Measurements from ENCODE around the gene SPDYA. TPM values are rescaled to one million over a fixed set of nuclear protein-coding genes. Genes with fewer than 3 reads are reported as not detected.
A peak's percentile ranks its signal among the peaks of the same experiment; 100 is the strongest.

Gene SPDYA
- polyA plus RNA-seq, 3 donors, result 0.15 TPM; not detected in 2

- Mint-ChIP-seq H3K36me3 (peaks cover 0 to 14% of the 10 kb centered on the region in 2 donors), H3K27ac (peak within 1 kb of the TSS; percentile 95 to 97 (median 96)), H3K27me3 (ENCODE audit: low read depth in 3 of 3) (peaks cover 2 to 5% (median 3%) of the 10 kb centered on the region in 3 donors), H3K9me3 (no peaks in the 10 kb centered on the region), H3K4me1 (peaks cover 28% of the 10 kb centered on the region), H3K4me3 (peak within 1 kb of the TSS; percentile 96 to 98)
- H3K9me3 ChIP-seq (replicated peaks in 1 of 2; ENCODE audit: control insufficient read depth in 1 of 2, insufficient read depth in 1 of 2, low read length in 2 of 2), result no peaks in the 10 kb centered on the region
- H3K4me1 ChIP-seq (ENCODE audit: control insufficient read depth in 1 of 2, insufficient read depth in 2 of 2, low read length in 2 of 2), result peaks cover 21 to 28% of the 10 kb centered on the region in 2 donors
- DNase-seq, result peak; percentile 96
- intact Hi-C loops (cut with micrococcal nuclease), result no loop called here
- H3K9ac ChIP-seq (ENCODE audit: insufficient read depth, low read length, poor library complexity, severe bottlenecking), result peak within 1 kb of the TSS; percentile 81
- no peak for TF ChIP-seq CTCF (IDR thresholded peaks at IDR 0.05)
- H2AFZ ChIP-seq (ENCODE audit: insufficient read depth, low read depth, low read length, poor library complexity, severe bottlenecking), result peak within 1 kb of the TSS; percentile 98
- H3K4me3 ChIP-seq (replicated peaks in 1 of 3; ENCODE audit: low read depth in 2 of 3, low read length in 3 of 3), result peak within 1 kb of the TSS; percentile 36 to 94 (median 77)
- H3K79me2 ChIP-seq (ENCODE audit: insufficient read depth, low read length), result peaks cover 40% of the 10 kb centered on the region
- peaks cover 0 to under 1% of the 10 kb centered on the region in 2 donors for H3K27me3 ChIP-seq (ENCODE audit: control insufficient read depth in 2 of 2, insufficient read depth in 2 of 2, low read length in 2 of 2)
- WGBS (ENCODE audit: insufficient coverage), result under 1% methylated on average over 50 of the region's 57 CpGs
- no peaks in the 10 kb centered on the region for H4K20me1 ChIP-seq (ENCODE audit: insufficient read depth, low read length)
- H3K36me3 ChIP-seq (replicated peaks in 1 of 2; ENCODE audit: control insufficient read depth in 1 of 2, insufficient read depth in 2 of 2, low read length in 2 of 2), result peaks cover 0 to 3% of the 10 kb centered on the region in 2 donors
- H3K4me2 ChIP-seq (replicated peaks; ENCODE audit: extremely low read depth, low read length, poor library complexity, severe bottlenecking), result peak within 1 kb of the TSS; percentile 89
- peak within 1 kb of the TSS; percentile 69 to 94 for H3K27ac ChIP-seq (ENCODE audit: low read depth in 1 of 2, low read length in 2 of 2)
These were observed 59.7 kb downstream of the SPDYA start, which contains the start of gene TRMT61B for GRCh38 chr2:28870146-28870891. TSS of gene TRMT61B (minus strand) at chr2:28870309. CDS start at chr2:28870277, 32 bp downstream.

- TF ChIP-seq CTCF (IDR thresholded peaks at IDR 0.05), result no peak
- no peak for DNase-seq
- intact Hi-C loops (cut with micrococcal nuclease), result no loop called here
These were observed 61.0 kb downstream of the SPDYA start for GRCh38 chr2:28871620-28872019.

More at GRCh38 chr2:28871620-28872019, 61.0 kb downstream of the SPDYA start:
- H3K4me1 ChIP-seq (ENCODE audit: control insufficient read depth in 1 of 2, insufficient read depth in 2 of 2, low read length in 2 of 2), result peaks cover 21 to 28% of the 10 kb centered on the region in 2 donors
- peaks cover 2 to 4% of the 10 kb centered on the region in 2 donors for H3K27me3 ChIP-seq (ENCODE audit: control insufficient read depth in 2 of 2, insufficient read depth in 2 of 2, low read length in 2 of 2)
- 82% methylated on average over 1 of the region's 3 CpGs for WGBS (ENCODE audit: insufficient coverage)
- H3K9me3 Mint-ChIP-seq, result peaks cover 0 to 3% (median 0%) of the 10 kb centered on the region in 7 donors
- no peak overlapping the region for H3K4me3 ChIP-seq (replicated peaks in 1 of 3; ENCODE audit: low read depth in 2 of 3, low read length in 3 of 3)
- peaks cover 6 to 14% (median 12%) of the 10 kb centered on the region in 3 donors for H3K27me3 Mint-ChIP-seq (ENCODE audit: low read depth in 3 of 3)
- peaks cover 28% of the 10 kb centered on the region for H3K4me1 Mint-ChIP-seq
- H3K4me3 Mint-ChIP-seq, result peak overlapping the region in 1 of 2 donors; percentile 96
- H3K27ac ChIP-seq (ENCODE audit: low read depth in 1 of 2, low read length in 2 of 2), result no peak overlapping the region
- H3K4me2 ChIP-seq (replicated peaks; ENCODE audit: extremely low read depth, low read length, poor library complexity, severe bottlenecking), result no peak overlapping the region
- H3K9me3 ChIP-seq (replicated peaks in 1 of 2; ENCODE audit: control insufficient read depth in 1 of 2, insufficient read depth in 1 of 2, low read length in 2 of 2), result no peaks in the 10 kb centered on the region
- no peak overlapping the region for H3K27ac Mint-ChIP-seq
- H2AFZ ChIP-seq (ENCODE audit: insufficient read depth, low read depth, low read length, poor library complexity, severe bottlenecking), result peak overlapping the region; percentile 98
- no peaks in the 10 kb centered on the region for H3K36me3 ChIP-seq (replicated peaks in 1 of 2; ENCODE audit: control insufficient read depth in 1 of 2, insufficient read depth in 2 of 2, low read length in 2 of 2)
- peaks cover 34% of the 10 kb centered on the region for H3K79me2 ChIP-seq (ENCODE audit: insufficient read depth, low read length)
- H3K36me3 Mint-ChIP-seq, result peaks cover 0 to 3% of the 10 kb centered on the region in 2 donors
- no peak overlapping the region for H3K9ac ChIP-seq (ENCODE audit: insufficient read depth, low read length, poor library complexity, severe bottlenecking)
- H4K20me1 ChIP-seq (ENCODE audit: insufficient read depth, low read length), result no peaks in the 10 kb centered on the region

Data from CD14-positive monocyte (primary cell).